ENCODE results near the gene SORCS2. TPM values are rescaled to one million over a fixed set of nuclear protein-coding genes. Genes with fewer than 3 reads are reported as not detected.

SORCS2 gene
- total RNA-seq, 1 experiment from 2014 or later = 0.15 TPM

- POLR2A ChIA-PET = no interaction called here
- Histone ChIP-seq H3K27ac (ENCODE audit: low read length) (no peak overlapping the region), H3K4me1 (ENCODE audit: control insufficient read depth, insufficient read depth, low read length) (no peaks in the 10 kb centered on the region), H3K36me3 (ENCODE audit: control insufficient read depth, insufficient read depth, low read length) (no peaks in the 10 kb centered on the region), H3K4me3 (ENCODE audit: low read depth in 2 of 2, low read length in 2 of 2) (no peak overlapping the region), H3K27me3 (ENCODE audit: control insufficient read depth, insufficient read depth, low read length) (peaks cover 2% of the 10 kb centered on the region; the same call in 1 of the 2 replicates), H3K9me3 (ENCODE audit: control insufficient read depth, insufficient read depth, low read depth, low read length) (no peaks in the 10 kb centered on the region)
- in situ Hi-C loops (cut with HindIII; ENCODE audit: low pct_unique_long_range_greater_than_20kb, low sequenced_read_pairs) (no loop called here), intact Hi-C loops (cut with micrococcal nuclease; ENCODE audit: unreplicated experiment) (no loop called here)
- no peak for ATAC-seq
- CTCF ChIA-PET = interaction anchor here (0.5 kb wide), 1 partner anchor 93 kb away, joined by 6 read pairs; no protein-coding TSS in a partner anchor
- DNase-seq (ENCODE audit: low read depth, low spot score) = no peak
- TF ChIP-seq POLR2AphosphoS5 (IDR thresholded peaks at IDR 0.05; ENCODE audit: low read depth, low read length) = no peak
- TF ChIP-seq REST (IDR thresholded peaks at IDR 0.05; ENCODE audit: insufficient read depth in 1 of 2, low read depth in 2 of 2, low read length in 1 of 2) = no peak
- TF ChIP-seq TCF7L2 (IDR thresholded peaks at IDR 0.05; ENCODE audit: low read depth, low read length) = no peak
- TF ChIP-seq SIN3A (IDR thresholded peaks at IDR 0.05; ENCODE audit: borderline replicate concordance, insufficient read depth, low read depth, low read length) = no peak
- no peak for TF ChIP-seq CTCF (IDR thresholded peaks at IDR 0.05)
- no TSS peak for BruUV-seq (replicated peaks)
Measured at GRCh38 chr4:7398788-7399439, 206.6 kb downstream of the SORCS2 start.

- intact Hi-C loops (cut with micrococcal nuclease; ENCODE audit: unreplicated experiment) (no loop called here), in situ Hi-C loops (cut with HindIII; ENCODE audit: low pct_unique_long_range_greater_than_20kb, low sequenced_read_pairs) (no loop called here)
- Histone ChIP-seq H3K9me3 (ENCODE audit: control insufficient read depth, insufficient read depth, low read depth, low read length) (no peaks in the 10 kb centered on the region), H3K4me3 (ENCODE audit: low read depth in 2 of 2, low read length in 2 of 2) (no peak overlapping the region), H3K4me1 (ENCODE audit: control insufficient read depth, insufficient read depth, low read length) (no peaks in the 10 kb centered on the region), H3K27me3 (ENCODE audit: control insufficient read depth, insufficient read depth, low read length) (peaks cover 2% of the 10 kb centered on the region; the same call in 1 of the 2 replicates), H3K27ac (ENCODE audit: low read length) (no peak overlapping the region), H3K36me3 (ENCODE audit: control insufficient read depth, insufficient read depth, low read length) (no peaks in the 10 kb centered on the region)
- no peak for TF ChIP-seq REST (IDR thresholded peaks at IDR 0.05; ENCODE audit: insufficient read depth in 1 of 2, low read depth in 2 of 2, low read length in 1 of 2)
- no peak for TF ChIP-seq TCF7L2 (IDR thresholded peaks at IDR 0.05; ENCODE audit: low read depth, low read length)
- TF ChIP-seq POLR2AphosphoS5 (IDR thresholded peaks at IDR 0.05; ENCODE audit: low read depth, low read length) = no peak
- no peak for TF ChIP-seq SIN3A (IDR thresholded peaks at IDR 0.05; ENCODE audit: borderline replicate concordance, insufficient read depth, low read depth, low read length)
- no peak for TF ChIP-seq CTCF (IDR thresholded peaks at IDR 0.05)
- no peak for ATAC-seq
- ChIA-PET CTCF (no interaction called here), POLR2A (interaction anchor here (0.6 kb wide), 1 partner anchor 158 kb away, joined by 17 read pairs; no protein-coding TSS in a partner anchor)
- BruUV-seq (replicated peaks) = no TSS peak
- DNase-seq (ENCODE audit: low read depth, low spot score) = no peak
Measured at GRCh38 chr4:7399440-7400234, 207.3 kb downstream of the SORCS2 start.

Data from Panc1 (cell line).